Ishikawa (cell line): Measurements from ENCODE around the gene FBXL5.

Experiments used
- CEBPB ChIP-seq: IDR thresholded peaks from 2 replicates; pipeline ENCODE4 v1.6.1; 2012
- CREB1 ChIP-seq: IDR thresholded peaks from 2 replicates; pipeline ENCODE4 v1.6.1; 2012; ENCODE audit warnings: low read depth
- EP300 ChIP-seq: IDR thresholded peaks from 2 replicates; pipeline ENCODE4 v1.6.1; 2012; ENCODE audit warnings: borderline replicate concordance
- MAX ChIP-seq: IDR thresholded peaks from 2 replicates; pipeline ENCODE4 v1.6.1; 2012
- REST ChIP-seq: IDR thresholded peaks from 2 replicates; pipeline ENCODE4 v1.6.1; 2012; ENCODE audit warnings: low read depth, mild to moderate bottlenecking
- TAF1 ChIP-seq: IDR thresholded peaks from 2 replicates; pipeline ENCODE4 v1.6.1; 2012; ENCODE audit warnings: low read depth, mild to moderate bottlenecking
- YY1 ChIP-seq: IDR thresholded peaks from 2 replicates; pipeline ENCODE4 v1.6.1; 2012; ENCODE audit warnings: low read depth

GRCh38 chr4:15689540-15689939 lies 34.4 kb upstream of the FBXL5 start:
- TF ChIP-seq REST = no peak
- no peak for TF ChIP-seq CEBPB
- TF ChIP-seq MAX = no peak
- no peak for TF ChIP-seq TAF1
- no peak for TF ChIP-seq CREB1
- TF ChIP-seq EP300 = no peak
- no peak for TF ChIP-seq YY1
